Prostate gland (tissue), 2 donors: ENCODE data around the gene LRRC28.

Experiments
- CTCF ChIP-seq, 4 experiments: fragments of 200-600 bp in 2 of 4; fragments of 450-650 bp in 2 of 4; sonication (generic) in 2 of 4; IDR thresholded peaks; 1 replicate in 3 of 4; 2 replicates in 1 of 4; pipeline ENCODE4 v1.5.1; 2016 to 2019; ENCODE audit warnings: antibody characterized with exemption in 4 of 4, mild to moderate bottlenecking in 2 of 4, moderate library complexity in 2 of 4
- POLR2A ChIP-seq: fragments of 450-650 bp; IDR thresholded peaks from one replicate; pipeline ENCODE4 v1.6.1; 2016; ENCODE audit warnings: antibody characterized with exemption, mild to moderate bottlenecking

DNA sequence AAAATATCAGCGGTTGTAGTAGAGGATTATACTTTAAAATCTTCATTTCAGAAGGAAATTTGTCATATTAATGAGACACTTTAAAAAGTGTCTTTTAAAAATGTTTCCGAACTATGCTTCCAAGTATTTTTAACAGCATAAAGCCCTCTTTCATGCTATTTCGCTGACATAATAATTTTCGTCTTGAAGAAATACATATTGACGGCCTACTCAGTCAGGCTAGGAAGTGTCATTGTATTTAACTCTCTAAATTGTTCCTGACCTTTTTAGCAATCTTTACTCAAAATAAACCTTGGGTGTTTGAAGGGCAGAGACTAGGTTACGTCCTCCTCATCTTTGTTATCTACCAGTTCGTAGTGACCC lies 806 bp upstream of the LRRC28 start:
- TF ChIP-seq CTCF (IDR thresholded peaks at IDR 0.05), result no peak
- no peak for TF ChIP-seq POLR2A
